ENCODE measurements around the gene RAPGEF1.

The RAPGEF1 gene

DNA sequence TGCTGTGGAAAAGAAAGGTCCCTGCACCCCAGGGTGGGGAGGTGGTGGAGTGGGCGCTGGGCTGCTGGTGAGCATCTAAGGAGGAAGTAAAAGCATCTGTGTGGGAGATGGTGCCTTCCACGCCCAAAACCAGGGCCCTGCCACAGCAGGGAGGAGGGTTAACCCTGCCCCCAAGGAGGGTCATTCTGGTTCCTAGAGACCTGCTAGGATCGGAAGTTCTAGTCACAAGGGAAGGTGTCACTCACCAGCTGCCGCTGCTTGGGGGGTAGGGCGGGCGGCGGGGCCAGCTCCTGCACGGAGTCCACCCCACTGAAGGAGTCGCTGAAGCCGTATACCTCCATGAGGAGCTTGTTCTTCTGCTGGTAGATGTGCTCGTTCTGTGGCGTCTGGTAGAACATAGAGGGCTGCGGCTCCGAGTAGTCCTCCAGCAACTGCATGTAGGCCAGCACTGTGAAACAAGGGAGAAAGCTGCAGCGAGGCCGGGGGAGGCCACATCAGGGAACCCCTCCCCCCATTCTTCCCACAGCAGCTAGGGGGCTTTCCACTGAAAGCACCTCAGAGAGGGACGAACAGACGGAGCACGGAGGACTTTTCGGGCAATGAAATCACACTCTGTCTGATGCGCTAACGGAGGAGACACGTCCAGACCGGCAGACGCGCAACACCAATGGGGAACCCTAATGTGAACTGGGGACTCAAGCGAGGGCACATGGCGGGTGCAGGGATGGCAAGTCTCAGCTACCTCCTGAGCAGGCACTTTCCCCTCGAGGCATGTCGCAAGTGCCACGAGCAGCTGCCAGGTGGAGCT is 118.1 kb downstream of the RAPGEF1 start:
- no peak for DNase-seq

DNA sequence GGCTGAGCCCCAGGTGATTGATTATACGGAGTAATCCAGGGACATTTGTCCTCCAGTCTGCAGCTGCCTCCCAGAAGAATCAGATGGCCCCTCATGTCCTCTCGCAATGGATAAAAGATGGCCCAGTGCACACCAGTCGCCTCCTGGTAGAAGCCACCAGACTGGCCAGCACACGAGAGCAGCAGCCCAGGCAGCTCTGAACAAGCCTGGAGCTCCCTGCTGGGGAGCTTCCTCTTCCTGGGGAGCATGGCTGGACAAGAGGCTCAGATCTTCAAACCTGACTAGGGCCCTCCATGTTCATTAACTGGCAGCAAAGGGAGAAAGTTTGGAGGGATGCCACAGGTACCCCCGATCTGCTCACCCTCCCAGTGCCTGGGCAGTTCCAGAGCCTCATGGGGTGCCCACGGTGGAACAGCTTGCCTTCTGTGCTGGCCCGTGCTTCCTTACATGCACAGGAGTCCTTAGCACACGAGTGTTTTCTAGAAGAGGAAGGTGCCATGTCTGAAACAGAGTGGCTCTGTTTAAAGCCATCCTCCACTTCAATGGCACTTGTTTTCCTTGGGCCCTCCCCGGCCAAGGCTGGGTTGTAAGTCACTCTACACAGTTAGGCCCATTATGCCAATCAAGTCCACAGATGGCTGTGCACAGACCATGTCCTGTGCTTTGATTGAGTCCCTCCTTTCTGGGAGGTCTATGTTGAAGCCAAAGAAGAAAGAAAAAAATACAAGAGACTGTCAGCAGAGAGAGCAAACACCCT is 118.9 kb downstream of the RAPGEF1 start:
- DNase-seq = no peak

DNA sequence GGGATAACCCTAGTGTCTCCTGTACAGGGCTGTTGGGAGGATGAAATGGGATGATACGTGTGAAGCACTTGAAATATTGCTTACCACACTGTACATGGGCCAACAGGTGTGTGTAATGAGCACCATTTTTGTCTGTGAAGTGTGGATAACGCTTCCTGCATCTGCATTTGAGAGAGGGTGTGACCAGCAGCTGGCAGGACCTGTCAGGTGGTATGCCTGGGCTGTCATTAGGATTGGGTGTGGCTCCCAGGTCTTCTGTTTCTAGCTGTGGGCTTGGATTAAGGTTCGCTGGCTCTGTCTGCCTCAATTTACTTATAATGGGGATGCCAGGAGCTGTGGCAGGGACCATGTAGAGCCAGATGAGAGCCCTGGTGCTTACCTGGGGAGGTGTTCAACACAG is 120.2 kb downstream of the RAPGEF1 start:
- DNase-seq = no peak

DNA sequence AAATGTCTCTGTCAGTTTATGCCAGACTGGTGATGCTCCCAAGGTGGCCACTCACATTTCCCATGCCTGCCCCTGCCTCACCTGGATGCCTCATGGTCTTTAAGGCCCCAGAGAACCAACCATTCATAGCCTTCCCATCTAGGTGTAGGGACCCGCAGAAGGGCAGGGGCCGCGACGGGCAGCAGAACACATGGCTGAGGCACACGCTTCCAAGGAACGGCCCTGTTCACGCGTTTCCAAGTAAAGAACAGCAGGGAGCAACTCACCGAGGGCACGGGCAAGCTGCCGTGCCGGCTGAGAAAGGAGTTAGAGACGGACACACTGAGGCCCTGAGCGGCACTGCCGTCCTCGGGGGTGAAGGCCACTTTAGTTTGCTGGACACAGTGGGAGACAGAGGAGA is 121.1 kb downstream of the RAPGEF1 start:
- no peak for DNase-seq

DNA sequence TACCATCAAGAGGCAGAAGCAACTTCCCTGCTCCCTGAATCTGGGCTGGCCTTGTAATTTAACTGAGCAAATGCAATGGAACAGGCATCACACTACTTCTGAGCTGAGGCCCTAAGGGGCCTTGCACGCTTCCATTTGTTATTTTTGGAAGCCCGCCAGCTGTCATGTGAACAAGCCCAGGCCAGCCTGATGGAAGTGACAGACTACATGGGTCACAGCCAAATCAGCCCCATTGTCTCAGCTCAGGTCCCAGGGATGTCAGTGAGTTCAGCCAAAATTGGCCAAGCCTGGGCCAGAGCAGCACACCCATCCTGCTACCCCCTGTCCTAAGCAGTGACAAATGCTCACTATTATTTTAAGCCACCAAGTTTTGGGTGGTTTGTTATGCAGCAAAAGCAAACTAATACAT is 121.8 kb downstream of the RAPGEF1 start:
- DNase-seq = no peak

DNA sequence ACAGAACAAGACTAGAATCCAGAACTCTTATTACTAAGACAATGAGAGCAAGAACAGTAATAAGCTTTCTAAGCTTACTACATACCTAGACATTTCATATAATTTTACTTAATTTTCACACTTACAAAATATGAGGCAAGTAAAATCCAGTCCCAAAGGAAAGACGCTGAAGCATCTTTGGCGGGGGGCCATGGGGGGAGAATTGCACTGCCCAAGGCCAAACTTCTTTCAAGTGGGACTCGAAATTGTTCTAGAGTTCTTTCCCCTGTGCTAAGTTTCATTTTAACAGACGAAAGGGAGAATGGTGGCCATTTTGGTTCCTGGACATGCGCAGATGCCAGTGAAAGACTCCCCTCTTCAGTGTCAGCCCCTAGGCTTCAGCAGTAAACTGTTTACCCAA is 122.3 kb downstream of the RAPGEF1 start:
- no peak for DNase-seq

DNA sequence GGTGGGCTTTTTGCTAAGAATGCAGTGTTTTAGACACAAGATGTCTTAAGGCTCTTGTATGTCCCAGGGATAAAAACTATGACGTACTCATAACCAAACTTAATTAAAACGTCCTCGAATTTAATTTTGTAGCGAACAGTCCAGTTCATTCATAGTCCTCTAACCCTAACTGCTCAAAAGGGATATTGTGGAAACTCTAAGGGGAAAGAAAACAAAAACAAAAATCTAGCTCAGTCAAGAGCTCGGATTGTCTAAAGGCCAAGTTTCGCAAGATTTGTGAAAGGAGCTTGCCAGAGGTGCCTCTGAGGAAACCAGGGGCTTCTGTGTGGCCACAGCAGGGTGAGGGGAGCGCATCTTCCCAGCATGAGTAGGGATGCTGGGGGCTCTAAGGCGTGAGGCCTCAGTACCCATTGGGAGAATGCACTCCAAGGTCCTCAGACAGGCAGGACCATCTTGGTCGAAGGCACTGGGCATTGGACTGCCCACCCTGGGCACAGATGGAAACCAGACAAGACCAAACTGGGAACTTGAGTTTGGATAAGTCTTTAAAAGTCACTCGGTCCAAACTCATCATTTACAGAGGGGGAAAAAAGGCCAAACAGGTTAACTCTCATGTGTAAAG is 122.8 kb downstream of the RAPGEF1 start:
- no peak for DNase-seq

DNA sequence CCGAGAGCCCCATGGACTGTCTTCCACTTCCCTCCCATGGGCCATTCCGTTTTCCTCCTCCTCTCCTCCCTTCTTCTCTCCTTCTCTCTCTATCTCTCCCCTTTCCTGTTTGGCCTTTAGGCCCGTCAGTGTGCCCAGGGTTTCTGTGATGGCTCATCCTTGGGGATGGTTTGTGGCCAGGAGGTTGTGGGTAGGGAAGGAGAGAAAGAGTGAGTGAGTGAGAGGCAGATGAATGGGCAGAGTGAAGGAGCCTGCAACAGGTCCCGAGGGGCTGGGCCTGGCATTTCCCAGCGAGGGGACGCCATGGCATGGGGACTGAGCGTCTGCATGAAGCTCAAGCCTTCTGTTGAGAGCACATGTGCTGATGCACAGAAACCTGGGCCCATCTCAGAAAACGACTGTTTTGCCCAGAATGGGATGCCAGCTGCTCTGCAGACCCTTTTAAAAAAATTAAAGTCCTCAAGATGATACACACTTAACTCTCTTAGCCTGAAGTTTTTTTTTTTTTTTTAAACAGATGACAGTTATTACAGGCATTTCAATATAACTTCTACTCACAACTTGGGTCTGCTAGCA is 125.4 kb downstream of the RAPGEF1 start:
- DNase-seq = no peak

DNA sequence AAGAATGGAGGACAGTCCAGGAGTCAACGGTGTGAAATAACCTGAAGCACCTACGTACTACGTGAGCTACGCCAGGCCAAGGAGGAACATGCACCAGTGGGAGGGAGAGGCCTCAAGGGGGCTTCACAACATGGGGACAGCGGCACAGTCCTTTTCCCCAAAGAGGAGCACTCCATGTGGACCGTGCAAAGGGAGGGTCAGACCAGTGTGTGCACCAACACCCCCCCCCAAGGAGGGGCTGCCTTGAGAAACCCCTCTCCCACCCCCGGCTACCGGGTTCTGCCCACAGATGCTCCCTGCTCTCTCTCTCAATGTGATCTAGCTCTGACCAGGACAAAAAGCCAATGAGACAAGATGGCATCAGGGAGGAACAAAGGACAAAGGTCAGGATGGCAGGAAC is 126.0 kb downstream of the RAPGEF1 start:
- DNase-seq = no peak

DNA sequence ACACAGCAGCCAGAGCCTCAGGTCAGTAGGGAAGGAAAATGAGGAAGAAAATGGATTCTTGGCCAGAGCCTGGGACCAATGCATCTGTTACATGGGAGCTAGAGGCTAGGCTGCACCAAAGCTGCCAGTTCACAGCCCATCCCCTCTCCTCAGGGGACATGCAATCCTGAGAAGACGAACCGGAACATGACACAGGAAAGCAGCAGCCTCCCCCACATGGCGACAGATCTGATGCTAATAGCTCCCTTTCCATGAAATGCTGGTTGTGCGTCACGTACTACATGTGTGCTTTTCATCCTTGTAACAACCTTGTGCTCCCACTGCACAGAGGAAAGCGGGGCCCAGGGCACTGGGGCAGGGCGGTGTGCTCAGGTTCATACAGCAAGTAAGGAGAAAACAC is 127.0 kb downstream of the RAPGEF1 start:
- no peak for DNase-seq

DNA sequence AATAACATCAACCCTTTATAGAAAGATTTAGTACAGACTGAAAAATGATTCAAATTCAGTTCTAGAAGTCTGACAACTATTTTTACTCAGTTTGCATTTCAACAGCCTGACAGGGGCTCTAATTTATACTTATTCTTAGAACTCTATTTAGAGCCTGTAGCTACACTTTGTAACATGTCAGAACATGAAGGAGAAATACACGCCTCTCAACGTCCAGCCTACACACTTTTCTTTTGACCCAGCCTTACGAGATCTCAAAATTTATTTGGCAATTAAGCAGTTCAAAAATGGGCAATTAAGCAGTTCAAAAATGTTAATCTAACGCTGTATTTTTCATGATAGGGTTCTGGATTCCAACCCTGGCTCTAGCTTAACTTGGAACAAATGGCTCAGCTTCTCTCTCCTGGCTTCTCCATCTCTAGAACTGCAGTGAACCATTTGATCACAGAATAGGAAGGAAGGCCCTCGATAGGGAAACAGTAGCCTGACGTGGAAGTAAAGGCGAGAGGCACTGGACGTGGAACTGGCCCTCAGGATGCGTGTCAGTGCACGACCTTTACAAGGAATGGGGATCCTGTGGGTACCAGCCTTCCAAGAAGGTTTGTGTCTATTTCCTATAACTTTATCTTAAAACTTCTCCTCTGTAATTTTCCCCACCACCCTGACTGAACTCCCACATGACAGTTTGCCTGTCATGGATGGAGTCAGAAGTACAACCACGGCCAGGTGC is 128.1 kb downstream of the RAPGEF1 start:
- DNase-seq = no peak

DNA sequence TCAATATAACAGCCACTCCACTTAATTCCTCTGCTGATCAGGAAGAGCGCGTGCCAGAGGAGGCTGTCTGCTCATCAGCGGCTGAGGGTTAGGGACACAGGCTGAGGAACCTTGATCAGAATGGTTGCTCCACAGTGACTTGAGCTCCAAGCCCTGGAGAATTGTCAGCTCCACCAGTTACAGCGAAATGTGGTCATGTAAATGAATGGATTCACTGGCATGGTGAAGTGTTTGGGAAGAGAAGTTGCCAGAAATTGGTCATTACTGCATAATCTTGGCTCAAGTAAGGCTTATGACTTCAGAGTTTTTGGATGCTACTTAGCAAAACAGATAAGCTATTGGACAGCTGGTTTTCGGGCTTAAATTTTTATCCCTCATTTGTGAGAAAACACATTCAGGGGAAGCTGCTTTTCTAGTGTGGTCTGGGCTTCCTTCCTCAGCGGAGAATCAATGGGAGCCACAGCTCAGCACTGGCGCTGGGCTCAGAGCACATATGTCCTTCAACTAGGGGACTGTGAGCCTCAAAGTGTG is 129.6 kb downstream of the RAPGEF1 start:
- no peak for DNase-seq

DNA sequence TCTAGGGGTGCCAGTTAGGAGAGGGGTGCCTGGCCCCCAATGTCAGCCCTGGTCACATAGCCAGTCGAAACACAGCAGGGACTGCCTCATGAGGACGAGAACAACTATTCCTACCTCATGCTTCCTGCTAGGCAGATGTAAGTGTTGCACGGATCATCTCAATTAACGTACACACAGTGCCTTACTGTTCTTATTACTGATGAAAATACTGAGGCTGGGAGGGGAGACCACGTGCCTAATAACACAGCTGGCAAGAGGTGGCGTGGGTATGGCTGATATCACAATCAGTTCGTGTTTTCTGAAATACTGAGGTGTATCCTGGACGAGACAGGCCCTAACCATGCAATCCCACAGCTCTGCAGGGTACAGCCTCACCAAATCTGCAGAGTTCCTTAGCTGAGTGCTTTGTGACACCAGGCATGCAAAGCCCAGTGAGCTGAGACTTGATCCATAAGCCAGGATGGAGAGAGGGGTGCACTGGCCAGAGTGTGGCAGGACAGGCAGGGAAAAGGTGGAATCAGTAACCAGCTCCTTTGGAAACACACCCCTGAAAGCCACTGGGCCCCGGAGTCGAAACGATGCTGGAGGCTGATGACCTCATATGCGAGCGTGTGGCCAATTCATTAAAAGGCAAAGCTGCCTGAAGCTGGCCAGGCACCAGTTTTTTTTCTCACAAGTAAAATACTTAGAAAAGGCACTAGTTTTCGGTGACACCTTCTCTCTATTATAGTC is 130.6 kb downstream of the RAPGEF1 start:
- DNase-seq = peak; percentile 63

DNA sequence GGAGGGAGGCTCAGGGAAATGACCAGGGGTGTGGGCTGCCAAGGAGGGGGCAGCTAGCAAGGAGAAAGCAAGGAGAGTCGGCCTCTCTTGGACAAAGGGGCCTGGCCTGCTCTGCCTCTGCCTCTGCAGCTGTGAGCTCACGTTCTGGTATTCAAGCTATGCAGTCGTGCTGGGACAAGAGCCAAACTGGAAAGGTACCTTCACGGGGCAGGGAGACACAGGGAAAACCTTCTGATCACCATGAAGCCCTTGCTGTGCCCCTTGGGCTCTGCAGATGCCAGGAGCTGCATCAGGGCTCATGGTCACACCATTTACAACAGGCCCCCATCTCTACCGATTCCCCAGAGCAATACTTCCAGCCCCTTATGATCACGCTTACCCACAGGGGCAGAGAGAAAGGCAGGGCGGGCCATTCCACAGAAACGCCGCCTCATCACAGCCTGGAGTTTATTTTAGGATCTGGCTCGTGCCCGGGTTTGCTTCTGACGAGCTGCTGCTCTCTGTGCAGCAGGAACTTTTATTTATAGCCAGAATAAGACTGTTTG is 131.3 kb downstream of the RAPGEF1 start:
- DNase-seq = peak; percentile 94

DNA sequence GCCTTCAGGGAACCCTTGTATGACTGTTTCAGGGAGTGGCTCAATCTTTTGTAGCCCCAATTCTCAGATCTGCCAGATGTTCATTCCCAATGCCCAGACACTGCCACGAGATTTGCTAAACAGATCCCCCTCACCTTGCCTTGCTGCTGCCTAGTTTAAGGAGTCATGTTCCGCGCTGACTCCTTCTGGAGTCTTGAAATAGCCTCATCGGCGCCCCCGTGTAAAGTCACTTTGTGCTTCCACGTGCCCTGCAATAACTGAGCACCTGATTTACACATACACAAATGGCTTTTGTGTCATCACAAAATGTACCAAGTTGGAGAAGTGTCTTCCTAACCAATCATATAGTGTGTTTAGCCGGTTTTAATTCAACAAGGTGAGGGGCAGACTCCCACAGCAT is 132.3 kb downstream of the RAPGEF1 start:
- DNase-seq = no peak

DNA sequence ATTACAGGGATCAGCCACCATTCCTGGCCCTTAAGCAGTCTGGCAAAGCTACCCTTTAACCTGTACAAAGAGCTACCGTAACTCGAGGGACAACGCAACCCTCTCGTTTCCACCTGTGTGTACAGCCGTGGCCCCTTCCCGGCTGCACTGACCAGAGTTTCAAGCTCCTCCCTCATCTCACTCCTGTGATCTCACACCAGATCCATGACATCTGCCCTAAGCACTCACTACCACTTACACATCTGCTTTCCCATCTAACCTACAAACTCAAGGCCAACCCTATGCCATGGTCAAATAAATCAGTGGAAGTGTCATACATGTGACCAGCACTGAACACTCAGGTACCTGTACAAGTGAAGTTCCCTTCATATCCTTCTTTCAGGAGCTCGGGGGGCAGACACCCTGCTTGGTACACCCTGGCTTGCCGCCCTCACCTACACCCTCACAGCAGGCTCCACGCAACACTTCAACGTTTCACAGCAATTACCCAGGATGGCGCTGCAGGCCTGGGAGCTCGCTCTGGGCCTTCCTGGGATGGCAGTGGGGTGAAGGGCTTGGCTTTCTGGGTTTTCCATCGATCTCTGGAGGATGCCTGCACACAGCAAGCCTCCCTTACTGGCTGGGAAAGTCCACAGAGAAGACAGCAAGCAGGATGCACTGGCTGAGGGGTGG is 132.8 kb downstream of the RAPGEF1 start:
- DNase-seq = no peak

DNA sequence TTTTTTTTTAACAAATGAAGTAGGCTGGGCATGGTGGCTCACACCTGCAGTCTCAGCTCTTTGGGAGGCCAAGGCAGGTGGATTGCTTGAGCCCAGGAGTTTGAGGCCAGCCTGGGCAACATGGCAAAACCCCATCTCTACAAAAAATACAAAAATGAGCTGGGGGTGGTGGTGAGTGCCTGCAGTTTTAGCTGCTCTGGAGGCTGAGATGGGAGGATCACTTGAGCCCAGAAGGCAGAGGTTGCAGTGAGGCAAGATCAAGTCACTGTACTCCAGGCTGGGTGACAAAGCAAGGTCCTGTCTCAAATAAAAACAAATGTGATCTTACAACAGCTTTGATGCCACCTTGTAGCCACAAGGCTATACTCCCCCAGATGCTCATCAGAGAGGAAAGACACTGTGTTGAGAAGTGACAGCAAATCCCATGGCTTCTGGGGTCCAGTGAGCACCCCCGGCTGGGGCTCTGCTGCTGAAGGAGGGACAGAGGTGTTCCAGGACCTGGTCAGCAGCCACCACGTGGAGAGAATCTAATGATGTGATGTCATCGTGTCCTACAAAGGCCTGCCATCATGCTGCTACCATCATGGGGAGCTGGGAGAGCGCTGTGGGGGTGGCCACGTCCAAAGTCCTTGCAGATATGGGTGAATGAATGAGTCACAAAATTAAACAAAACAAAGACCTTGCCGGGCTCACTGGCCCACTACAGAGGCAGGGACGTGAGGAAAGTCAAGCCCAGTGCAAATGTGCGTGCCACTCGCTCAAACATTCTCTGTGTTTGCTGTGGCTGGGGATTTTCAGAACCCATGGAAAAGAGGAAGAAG is 133.9 kb downstream of the RAPGEF1 start:
- no peak for DNase-seq

DNA sequence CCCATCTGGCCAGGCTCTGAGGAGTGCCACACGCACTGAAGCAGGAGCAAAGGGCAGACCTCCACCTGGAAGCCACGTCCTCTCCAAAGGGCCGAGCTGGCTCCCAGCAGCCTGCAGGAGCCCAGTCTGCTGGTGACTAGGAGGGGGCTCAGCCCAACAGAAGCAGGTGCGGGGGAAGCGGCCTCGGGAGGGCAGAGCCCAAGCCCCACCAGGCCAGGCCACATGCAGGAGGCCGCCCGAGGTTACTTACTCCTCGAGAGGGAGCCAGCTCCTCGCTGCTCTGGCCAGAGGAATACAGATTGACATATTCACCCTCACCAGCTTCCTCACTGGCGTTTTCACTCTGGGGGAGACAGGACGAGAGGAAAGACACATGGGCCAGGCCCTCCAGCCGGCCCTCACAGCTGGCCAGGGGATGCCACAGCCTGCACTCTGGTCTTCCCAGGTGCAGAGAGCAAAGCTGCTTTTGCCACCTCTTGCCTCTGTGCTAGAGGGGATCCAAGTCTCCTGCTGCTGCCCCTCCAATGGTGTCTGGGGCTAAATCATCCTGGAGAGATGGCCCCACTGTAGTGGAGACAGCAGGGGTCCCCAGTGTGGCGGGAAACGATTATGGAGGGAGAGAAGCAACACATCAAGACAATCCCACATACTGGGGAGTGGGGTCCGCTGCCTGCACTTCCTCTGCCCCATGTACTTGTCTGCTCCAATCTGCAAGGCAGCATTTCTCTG is 136.0 kb downstream of the RAPGEF1 start:
- DNase-seq = no peak

DNA sequence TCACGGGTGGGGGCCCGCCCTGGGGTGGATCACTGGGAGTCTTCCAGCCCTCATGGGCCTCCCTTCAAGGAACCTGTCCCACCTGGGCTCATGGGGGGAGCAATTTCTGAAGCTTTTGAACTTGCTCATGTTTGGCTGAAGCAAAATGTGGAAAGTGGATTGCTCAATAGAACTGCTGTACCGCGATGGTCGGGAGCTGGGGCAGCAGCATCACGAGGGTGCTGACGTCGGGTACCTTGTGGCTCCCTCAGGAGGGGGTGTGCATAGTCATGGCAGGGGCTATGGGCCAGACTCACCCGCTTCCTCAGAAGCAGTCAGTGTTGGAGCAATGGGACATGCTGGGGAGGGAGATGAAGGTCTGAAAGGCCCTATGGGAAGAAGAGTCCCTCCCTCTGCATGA is 136.7 kb downstream of the RAPGEF1 start:
- no peak for DNase-seq

Data from NCI-H226 (cell line).